Kidney epithelial cell (primary cell): Measurements from ENCODE around the gene SUZ12. TPM values are rescaled to one million over a fixed set of nuclear protein-coding genes. Genes with fewer than 3 reads are reported as not detected.
"Not testable (repeated sequence)": the region's sequence is repeated elsewhere in the genome, so short reads cannot be mapped to it uniquely, and the experiment has no call there.

Experiments
- DNase-seq: peaks from one replicate; pipeline ENCODE4 v3.0.0-alpha.2; 2010; ENCODE audit warnings: low read depth
- H3K27me3 ChIP-seq: 2 replicates; pipeline ENCODE4 v1.6.0; 2011; ENCODE audit warnings: low read length; ENCODE audit not compliant: control insufficient read depth, insufficient read depth
- H3K36me3 ChIP-seq: 2 replicates; pipeline ENCODE4 v1.5.1; 2011; ENCODE audit warnings: low read length; ENCODE audit not compliant: control insufficient read depth, insufficient read depth
- H3K4me3 ChIP-seq: 2 replicates; pipeline ENCODE4 v1.5.1; 2011; ENCODE audit warnings: low read depth, mild to moderate bottlenecking, control low read depth, low read length
- total RNA-seq: library from RNA; depleted of rRNA; stranded (reverse); fragments of >200 nt; gene quantifications from 2 replicates; pipeline ENCODE4 v1.2.3, GENCODE V29; 2015
- TF ChIP-seq, protein P1 (sequence below): IDR thresholded peaks from 2 replicates; pipeline ENCODE4 v1.5.1; 2011; ENCODE audit warnings: mild to moderate bottlenecking, moderate library complexity, low read length, control low read depth, inconsistent platforms; ENCODE audit not compliant: insufficient read depth, poor library complexity, severe bottlenecking

SUZ12 gene
- total RNA-seq, 1 donor from 2014 or later = 19.6 TPM

DNA sequence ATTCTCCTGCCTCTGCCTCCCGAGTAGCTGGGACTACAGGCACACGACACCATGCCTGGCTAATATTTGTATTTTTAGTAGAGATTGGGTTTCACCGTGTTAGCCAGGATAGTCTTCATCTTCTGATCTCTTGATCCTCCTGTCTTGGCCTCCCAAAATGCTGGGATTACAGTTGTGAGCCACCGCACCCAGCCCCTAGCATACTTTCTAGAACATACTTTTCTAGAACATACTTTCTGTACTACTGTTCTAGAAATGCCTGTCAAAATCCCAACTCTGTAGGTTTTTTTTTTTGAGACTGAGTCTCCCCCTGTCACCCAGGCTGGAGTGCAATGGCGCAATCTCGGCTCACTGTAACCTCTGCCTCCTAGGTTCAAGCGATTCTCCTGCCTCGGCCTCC, 27.3 kb downstream of the SUZ12 start:
- H3K36me3 ChIP-seq, H3K4me3 ChIP-seq, DNase-seq, H3K27me3 ChIP-seq: not testable (repeated sequence)

DNA sequence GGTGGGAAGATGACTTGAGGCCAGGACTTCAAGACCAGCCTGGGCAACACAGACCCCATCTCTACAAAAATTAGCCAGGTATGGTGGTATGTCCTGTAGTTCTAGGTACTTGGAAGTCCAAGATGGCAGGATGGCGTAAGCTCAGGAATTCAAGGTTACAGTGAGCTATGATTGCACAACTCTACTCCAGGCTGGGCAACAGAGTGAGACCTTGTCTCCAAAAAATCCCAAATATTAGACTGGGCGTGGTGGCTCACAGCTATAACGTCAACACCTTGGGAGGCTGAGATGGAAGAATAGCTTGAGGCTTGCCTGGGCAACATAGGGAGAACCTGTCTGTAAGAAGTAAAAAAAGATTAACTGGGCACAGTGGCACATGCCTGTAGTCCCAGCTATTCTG, 30.8 kb downstream of the SUZ12 start:
- H3K36me3 ChIP-seq = no peaks in the 10 kb centered on the region
- TF ChIP-seq, protein P1, sequence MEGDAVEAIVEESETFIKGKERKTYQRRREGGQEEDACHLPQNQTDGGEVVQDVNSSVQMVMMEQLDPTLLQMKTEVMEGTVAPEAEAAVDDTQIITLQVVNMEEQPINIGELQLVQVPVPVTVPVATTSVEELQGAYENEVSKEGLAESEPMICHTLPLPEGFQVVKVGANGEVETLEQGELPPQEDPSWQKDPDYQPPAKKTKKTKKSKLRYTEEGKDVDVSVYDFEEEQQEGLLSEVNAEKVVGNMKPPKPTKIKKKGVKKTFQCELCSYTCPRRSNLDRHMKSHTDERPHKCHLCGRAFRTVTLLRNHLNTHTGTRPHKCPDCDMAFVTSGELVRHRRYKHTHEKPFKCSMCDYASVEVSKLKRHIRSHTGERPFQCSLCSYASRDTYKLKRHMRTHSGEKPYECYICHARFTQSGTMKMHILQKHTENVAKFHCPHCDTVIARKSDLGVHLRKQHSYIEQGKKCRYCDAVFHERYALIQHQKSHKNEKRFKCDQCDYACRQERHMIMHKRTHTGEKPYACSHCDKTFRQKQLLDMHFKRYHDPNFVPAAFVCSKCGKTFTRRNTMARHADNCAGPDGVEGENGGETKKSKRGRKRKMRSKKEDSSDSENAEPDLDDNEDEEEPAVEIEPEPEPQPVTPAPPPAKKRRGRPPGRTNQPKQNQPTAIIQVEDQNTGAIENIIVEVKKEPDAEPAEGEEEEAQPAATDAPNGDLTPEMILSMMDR = no peak
- H3K27me3 ChIP-seq = no peaks in the 10 kb centered on the region
- DNase-seq = no peak
- H3K4me3 ChIP-seq = no peak overlapping the region

DNA sequence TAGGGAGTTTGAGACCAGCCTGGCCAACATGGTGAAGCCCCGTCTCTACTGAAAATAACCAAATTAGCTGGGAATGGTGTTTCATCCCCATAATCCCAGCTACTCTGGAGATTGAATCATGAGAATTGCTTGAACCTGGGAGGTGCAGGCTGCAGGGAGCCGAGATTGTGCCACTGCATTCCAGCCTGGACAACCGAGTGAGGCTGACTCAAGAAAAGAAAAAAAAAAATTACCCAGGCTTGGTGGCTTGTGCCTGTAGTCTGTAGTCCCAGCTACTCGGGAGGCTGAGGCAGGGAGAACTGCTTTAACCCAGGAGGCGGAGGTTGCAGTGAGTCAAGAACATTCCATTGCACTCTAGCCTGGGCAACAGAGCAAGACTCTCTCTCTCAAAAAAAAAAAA, 33.6 kb downstream of the SUZ12 start:
- H3K4me3 ChIP-seq, H3K27me3 ChIP-seq, DNase-seq, H3K36me3 ChIP-seq: not testable (repeated sequence)

DNA sequence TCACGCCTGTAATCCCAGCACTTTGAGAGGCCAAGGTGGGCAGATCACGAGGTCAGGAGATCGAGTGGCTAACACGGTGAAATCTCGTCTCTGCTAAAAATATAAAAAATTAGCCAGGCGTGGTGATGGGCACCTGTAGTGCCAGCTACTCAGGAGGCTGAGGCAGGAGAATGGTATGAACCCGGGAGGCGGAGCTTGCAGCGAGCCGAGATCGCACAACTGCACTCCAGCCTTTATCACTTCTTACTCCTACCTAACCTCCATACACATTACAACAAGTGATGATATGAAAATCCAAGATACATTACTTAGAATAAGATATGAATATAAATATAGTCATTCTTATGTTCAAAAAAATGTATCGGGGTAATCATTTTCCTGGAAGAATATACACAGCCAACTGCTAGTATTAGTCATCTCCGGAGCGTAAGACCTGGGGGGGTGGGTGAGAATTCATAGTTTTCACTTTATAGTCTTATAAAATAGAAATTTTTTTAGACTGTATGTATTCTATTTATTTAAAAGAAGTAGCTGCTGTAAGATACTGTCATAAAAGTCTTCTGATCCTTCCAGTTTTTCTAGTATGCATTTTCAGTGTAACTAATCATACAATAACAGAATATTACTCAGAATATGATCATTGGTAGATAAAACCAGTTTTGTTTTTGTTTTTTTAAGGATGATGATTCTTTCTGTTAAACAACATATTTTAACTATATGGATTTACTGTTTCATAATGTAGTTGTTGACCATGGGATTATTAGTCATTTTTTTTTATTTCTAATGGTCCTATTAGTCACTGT, 37.7 kb downstream of the SUZ12 start:
- not testable (repeated sequence) for H3K27me3 ChIP-seq, H3K4me3 ChIP-seq, DNase-seq, H3K36me3 ChIP-seq

DNA sequence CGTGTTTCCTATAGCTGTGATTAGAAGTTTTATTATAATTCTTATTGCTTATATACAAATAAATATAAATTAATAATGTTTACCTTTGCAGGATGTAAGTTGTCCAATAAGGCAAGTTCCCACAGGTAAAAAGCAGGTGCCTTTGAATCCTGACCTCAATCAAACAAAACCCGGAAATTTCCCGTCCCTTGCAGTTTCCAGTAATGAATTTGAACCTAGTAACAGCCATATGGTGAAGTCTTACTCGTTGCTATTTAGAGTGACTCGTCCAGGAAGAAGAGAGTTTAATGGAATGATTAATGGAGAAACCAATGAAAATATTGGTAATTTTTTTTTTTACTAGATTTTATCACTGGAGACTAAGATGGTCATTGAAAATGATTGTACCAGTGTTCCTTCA, 38.6 kb downstream of the SUZ12 start:
- not testable (repeated sequence) for H3K27me3 ChIP-seq, H3K36me3 ChIP-seq, H3K4me3 ChIP-seq, DNase-seq

DNA sequence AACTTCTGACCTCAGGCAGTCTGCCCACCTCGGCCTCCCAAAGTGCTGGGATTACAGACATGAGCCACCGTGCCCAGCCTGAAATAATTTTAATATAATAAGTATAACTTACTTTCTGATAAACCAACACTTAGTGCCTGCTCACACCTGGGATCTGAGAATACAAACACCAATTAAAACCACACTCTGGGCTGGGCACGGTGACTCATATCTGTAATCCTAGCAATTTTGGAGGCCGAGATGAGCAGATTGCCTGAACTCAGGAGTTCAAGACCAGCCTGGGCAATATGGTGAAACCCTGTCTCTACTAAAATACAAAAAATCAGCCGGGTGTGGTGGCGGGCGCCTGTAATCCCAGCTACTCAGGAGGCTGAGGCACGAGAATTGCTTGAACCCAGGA, 55.0 kb downstream of the SUZ12 start:
- H3K4me3 ChIP-seq, DNase-seq, H3K27me3 ChIP-seq, H3K36me3 ChIP-seq: not testable (repeated sequence)

DNA sequence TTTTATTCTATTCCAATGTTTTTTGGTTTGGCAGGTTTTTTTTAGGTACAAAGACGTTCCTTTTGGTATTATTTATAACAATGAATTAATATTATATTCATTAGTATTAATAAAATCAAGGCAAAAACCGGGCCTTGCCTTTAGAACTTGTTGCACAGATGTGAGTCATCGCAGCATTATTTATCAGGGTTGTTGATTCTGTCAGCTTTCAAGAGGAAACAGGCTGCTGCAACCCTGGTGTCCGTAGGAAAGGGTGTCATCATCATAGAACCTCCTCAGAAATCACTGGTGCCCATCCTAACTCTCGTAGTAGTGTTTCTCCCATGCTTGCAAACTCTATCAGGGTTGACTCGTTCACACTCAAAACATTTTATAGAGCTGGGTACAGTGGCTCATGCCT, 60.2 kb downstream of the SUZ12 start:
- peaks cover 1% of the 10 kb centered on the region for H3K36me3 ChIP-seq

DNA sequence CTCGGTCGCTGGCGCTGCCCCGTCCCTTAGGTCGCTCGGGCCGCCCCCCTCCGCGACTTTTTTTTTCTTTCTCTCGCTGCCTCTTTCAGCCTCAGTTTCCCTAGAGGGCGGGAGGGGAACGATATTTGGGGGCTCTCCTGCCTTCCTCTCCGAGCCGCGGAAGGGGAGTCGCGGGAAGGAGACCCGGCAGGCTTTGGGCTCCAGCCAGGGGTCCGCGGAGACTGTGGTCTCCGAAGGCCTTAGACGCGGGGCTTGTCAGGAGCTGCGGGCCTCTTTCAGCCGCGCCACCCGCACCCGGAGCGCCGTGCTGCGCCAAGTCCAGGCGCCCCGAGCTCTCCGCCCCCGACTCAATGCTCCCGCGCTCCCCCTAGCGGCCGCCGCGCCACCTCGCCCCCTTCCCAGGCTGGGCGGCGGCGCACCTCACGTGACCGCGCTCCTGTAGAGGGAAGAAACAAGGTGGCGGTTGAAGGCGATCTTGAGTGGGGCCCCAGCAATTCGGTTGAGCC, 70.2 kb downstream of the SUZ12 start, which contains the start of gene LRRC37B:
LRRC37B (plus strand) TSS at position 427 of the 506 bp plus-strand sequence. CDS start 14,010 bp downstream, outside the sequence.
- no peak for DNase-seq
- H3K27me3 ChIP-seq = no peaks in the 10 kb centered on the region
- TF ChIP-seq, protein P1 = peak; percentile 66
- no peaks in the 10 kb centered on the region for H3K36me3 ChIP-seq
- peak within 1 kb of the TSS; percentile 78 for H3K4me3 ChIP-seq

More for the DNA sequence above, 60.2 kb downstream of the SUZ12 start:
- Histone ChIP-seq H3K4me3 (no peak overlapping the region), H3K27me3 (no peaks in the 10 kb centered on the region)
- TF ChIP-seq, protein P1 = no peak
- no peak for DNase-seq
